Transverse colon (tissue), 4 donors: ENCODE data around the gene GABRR2. TPM values are rescaled to one million over a fixed set of nuclear protein-coding genes. Genes with fewer than 3 reads are reported as not detected.

Source experiments
- DNase-seq: peaks from one replicate; pipeline ENCODE4 v3.0.0-alpha.2; 2019
- H3K27ac ChIP-seq, 4 donors: fragments of 200-600 bp; sonication (generic); 2 replicates each; pipeline ENCODE4 v1.5.1; 2016 to 2018; ENCODE audit warnings: inconsistent platforms in 4 of 4
- H3K27me3 ChIP-seq: fragments of 200-600 bp; sonication (generic); 2 replicates; pipeline ENCODE4 v1.5.1; 2017; ENCODE audit warnings: inconsistent platforms
- H3K36me3 ChIP-seq, 4 donors: fragments of 200-600 bp; sonication (generic); 2 replicates each; pipeline ENCODE4 v1.5.1; 2017 to 2019; ENCODE audit warnings: inconsistent platforms in 4 of 4
- H3K4me1 ChIP-seq, 4 donors: fragments of 200-600 bp; sonication (generic); 2 replicates each; pipeline ENCODE4 v1.5.1; 2017 to 2020; ENCODE audit warnings: inconsistent platforms in 4 of 4
- H3K4me3 ChIP-seq, 4 donors: fragments of 200-600 bp; sonication (generic); 1 replicate in 1 of 4; 2 replicates in 3 of 4; pipeline versions ENCODE4 v1.5.1 to v1.6.1; 2017 to 2019; ENCODE audit warnings: inconsistent platforms in 4 of 4
- H3K9me3 ChIP-seq, 2 donors: fragments of 200-600 bp; sonication (generic); 2 replicates each; pipeline ENCODE4 v1.5.1; 2017 to 2019; ENCODE audit warnings: inconsistent platforms in 2 of 2
- EP300 ChIP-seq: sonication (generic); formaldehyde crosslinking; IDR thresholded peaks from one replicate; pipeline ENCODE4 v1.6.1; 2017; ENCODE audit warnings: antibody characterized with exemption, low read depth
- POLR2A ChIP-seq: fragments of 450-650 bp; IDR thresholded peaks from one replicate; pipeline ENCODE4 v1.6.1; 2016; ENCODE audit warnings: antibody characterized with exemption, mild to moderate bottlenecking, moderate library complexity
- POLR2AphosphoS5 ChIP-seq, 3 donors: sonication (generic); formaldehyde crosslinking; IDR thresholded peaks; one replicate each; pipeline ENCODE4 v1.6.1; 2016; ENCODE audit warnings: antibody characterized with exemption in 3 of 3
- WGBS, 2 donors: methylation state at CpG; one replicate each; pipeline ENCODE4 v1.1.5; 2018; ENCODE audit warnings: low coverage in 1 of 2; 5-methylcytosine and 5-hydroxymethylcytosine counted together
- in situ Hi-C, 4 donors: fragments of 200-750 bp; cut with MboI; loops; one replicate each; pipeline versions ENCODE4 v1.15.0 to v1.15.1; 2017; ENCODE audit warnings: low sequenced_read_pairs in 3 of 4, low pct_ligation_motif_present in 1 of 4, low pct_unique_long_range_greater_than_20kb in 1 of 4
- intact Hi-C: fragments of 100-400 bp; cut with DNase I; formaldehyde crosslinking; loops from one replicate; pipeline ENCODE4 v1.15.1; 2023; ENCODE audit warnings: low total_unique reads
- total RNA-seq, 4 donors: library from RNA; depleted of rRNA; stranded (reverse); fragments of >200 nt; gene quantifications; one replicate each; pipeline ENCODE4 v1.1.0, GENCODE V29; 2016
- TF ChIP-seq, protein P1 (sequence below), 5 experiments: fragments of 200-600 bp in 3 of 5; fragments of 450-650 bp in 2 of 5; sonication (generic) in 3 of 5; IDR thresholded peaks; 1 replicate in 2 of 5; 2 replicates in 3 of 5; pipeline ENCODE4 v1.5.1; 2016 to 2017; ENCODE audit warnings: antibody characterized with exemption in 5 of 5, inconsistent platforms in 3 of 5, mild to moderate bottlenecking in 2 of 5, moderate library complexity in 1 of 5

Gene GABRR2
- total RNA-seq, result 1 to 10 TPM in 3 of 4 donors, not detected in 1; 1.1 to 4.3 (median 1.2) TPM

DNA sequence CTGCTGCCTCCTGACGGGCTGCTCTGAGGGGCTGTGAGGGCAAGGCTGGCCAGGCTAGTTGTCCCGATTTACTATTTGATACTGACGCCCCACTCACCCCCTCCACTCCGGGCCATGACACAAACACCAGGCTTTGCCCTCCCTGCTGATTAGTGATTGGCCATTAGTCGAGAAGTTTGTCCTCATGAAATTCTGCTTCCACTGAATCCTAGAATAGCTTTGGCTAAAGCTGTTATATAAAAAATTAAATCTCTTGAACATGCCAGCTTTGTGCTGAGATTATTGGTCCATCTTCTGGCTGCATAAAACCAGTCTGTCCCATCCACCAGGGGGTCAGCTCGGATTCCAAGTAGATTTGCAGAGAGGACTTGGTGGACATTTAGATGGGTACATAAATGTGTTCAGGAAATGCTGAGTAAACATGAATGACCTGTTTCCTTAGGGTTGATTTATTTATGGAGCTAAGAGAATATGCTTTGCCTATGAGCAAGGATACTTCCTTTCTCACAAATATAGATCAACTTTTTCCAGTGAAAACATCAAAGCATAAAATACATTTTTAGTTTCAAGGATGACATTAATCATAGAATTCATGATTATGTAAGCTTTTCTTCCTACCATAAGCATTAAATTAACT is at the start of gene GABRR2:
Gene GABRR2 (minus strand): TSS at position 51 of the 637 bp plus-strand sequence. CDS start 134 bp downstream, outside the sequence.
- no peaks in the 10 kb centered on the region for H3K27me3 ChIP-seq
- H3K9me3 ChIP-seq, result no peaks in the 10 kb centered on the region
- no peak within 1 kb of the TSS for H3K4me3 ChIP-seq
- TF ChIP-seq, protein P1, sequence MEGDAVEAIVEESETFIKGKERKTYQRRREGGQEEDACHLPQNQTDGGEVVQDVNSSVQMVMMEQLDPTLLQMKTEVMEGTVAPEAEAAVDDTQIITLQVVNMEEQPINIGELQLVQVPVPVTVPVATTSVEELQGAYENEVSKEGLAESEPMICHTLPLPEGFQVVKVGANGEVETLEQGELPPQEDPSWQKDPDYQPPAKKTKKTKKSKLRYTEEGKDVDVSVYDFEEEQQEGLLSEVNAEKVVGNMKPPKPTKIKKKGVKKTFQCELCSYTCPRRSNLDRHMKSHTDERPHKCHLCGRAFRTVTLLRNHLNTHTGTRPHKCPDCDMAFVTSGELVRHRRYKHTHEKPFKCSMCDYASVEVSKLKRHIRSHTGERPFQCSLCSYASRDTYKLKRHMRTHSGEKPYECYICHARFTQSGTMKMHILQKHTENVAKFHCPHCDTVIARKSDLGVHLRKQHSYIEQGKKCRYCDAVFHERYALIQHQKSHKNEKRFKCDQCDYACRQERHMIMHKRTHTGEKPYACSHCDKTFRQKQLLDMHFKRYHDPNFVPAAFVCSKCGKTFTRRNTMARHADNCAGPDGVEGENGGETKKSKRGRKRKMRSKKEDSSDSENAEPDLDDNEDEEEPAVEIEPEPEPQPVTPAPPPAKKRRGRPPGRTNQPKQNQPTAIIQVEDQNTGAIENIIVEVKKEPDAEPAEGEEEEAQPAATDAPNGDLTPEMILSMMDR (IDR thresholded peaks at IDR 0.05), result no peak
- peaks cover 13 to 30% (median 17%) of the 10 kb centered on the region in 4 donors for H3K4me1 ChIP-seq
- in situ Hi-C loops, result no loop called here
- no peak for DNase-seq
- intact Hi-C loops, result no loop called here
- H3K36me3 ChIP-seq, result no peaks in the 10 kb centered on the region
- H3K27ac ChIP-seq, result no peak within 1 kb of the TSS
- 89 to 90% methylated on average over 2 to 6 of the region's 6 CpGs for WGBS, 2 donors

DNA sequence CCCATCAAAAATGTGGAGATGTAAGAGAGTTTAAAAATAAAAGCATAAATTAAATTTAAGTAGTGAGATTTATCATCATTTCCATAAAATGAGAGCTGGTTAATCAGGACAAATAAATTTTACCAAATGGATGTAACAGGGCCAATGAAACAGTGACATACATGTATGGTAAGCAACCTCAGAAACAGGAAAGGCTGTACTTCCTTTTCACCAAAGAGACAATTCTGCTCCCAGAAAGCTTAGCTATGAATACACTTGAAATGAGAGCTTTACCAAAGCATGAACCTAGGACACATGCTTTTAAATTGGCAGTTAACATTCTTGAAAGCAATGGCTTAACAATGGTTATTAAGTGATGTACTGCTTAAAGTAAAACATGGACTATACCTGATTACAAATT is 49.5 kb upstream of the GABRR2 start:
- Histone ChIP-seq H3K9me3 (no peaks in the 10 kb centered on the region), H3K4me3 (no peak overlapping the region), H3K27me3 (no peaks in the 10 kb centered on the region), H3K27ac (no peak overlapping the region), H3K36me3 (no peaks in the 10 kb centered on the region), H3K4me1 (peaks cover 0 to 11% (median 7%) of the 10 kb centered on the region in 4 donors)
- DNase-seq, result no peak
- TF ChIP-seq EP300 (no peak), POLR2A (no peak), POLR2AphosphoS5 (IDR thresholded peaks at IDR 0.05) (no peak)
- TF ChIP-seq, protein P1 (IDR thresholded peaks at IDR 0.05), result no peak
- in situ Hi-C loops (loop anchor here in 2 of 4 donors (25.0 kb wide), 2 partner anchors 252 to 377 kb away; partner anchors contain the start of gene SRSF12 (in 1 of the 2)), intact Hi-C loops (no loop called here)

DNA sequence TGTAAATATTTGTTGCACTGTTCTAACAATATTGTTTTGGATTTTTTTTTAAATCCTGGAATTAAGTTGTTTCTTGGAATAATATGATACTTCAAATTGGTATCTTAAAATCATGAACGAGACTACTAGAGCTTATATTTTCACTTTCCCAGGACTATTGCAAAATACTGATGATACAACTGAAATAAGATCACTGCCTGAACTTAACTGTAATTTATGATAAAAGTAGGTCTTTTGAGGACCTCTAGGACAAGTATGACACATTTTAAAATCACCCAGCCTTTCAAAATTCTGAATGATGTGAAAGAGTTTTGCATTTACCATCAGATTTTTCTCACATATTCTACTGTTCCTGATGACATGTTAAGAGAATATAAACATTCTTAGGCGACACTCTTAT is 46.1 kb upstream of the GABRR2 start:
- no peaks in the 10 kb centered on the region for H3K4me1 ChIP-seq

DNA sequence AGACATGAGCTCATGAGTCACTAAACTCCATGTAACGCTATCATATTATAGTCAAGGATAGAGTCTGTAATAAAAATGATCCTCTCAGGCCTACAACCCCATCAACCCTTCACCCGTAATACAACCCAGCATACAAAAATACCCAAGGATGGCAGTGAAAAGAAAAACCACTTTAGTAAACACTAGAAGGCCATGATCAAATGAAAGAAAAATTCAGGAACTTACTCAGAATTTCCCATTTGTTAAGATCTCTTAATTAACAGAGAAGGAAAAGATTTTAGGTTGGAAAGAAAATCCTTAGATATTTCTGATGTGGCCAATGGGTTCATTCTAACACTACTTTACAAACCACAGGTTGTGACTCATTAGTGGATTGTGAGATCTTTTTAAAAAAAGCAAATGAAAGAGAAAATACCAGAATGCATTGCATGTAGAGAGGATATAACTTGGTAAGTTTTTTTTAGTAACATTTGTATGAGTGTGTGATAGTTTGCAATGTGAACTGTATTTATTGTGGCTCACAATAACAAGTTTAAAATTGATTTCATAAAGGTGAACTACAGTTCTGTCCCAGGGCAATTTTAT is 45.4 kb upstream of the GABRR2 start:
- intact Hi-C loops, result no loop called here
- in situ Hi-C loops, result loop anchor here in 2 of 4 donors (25.0 kb wide), 2 partner anchors 248 to 373 kb away; partner anchors contain the start of gene SRSF12 (in 1 of the 2)
- 93 to 95% methylated on average over 2 of the region's 2 CpGs for WGBS, 2 donors

More for the DNA sequence above, 46.1 kb upstream of the GABRR2 start:
- intact Hi-C loops, result no loop called here
- Histone ChIP-seq H3K4me3 (no peak overlapping the region), H3K27me3 (no peaks in the 10 kb centered on the region), H3K9me3 (no peaks in the 10 kb centered on the region), H3K27ac (no peak overlapping the region), H3K36me3 (no peaks in the 10 kb centered on the region)
- TF ChIP-seq POLR2AphosphoS5 (IDR thresholded peaks at IDR 0.05) (no peak), POLR2A (no peak), EP300 (no peak)
- TF ChIP-seq, protein P1 (IDR thresholded peaks at IDR 0.05), result no peak
- WGBS, 2 donors, result 73 to 81% methylated on average over 2 of the region's 2 CpGs
- DNase-seq, result no peak
- in situ Hi-C loops, result loop anchor here in 2 of 4 donors (25.0 kb wide), 2 partner anchors 249 to 374 kb away; partner anchors contain the start of gene SRSF12 (in 1 of the 2)

More for the DNA sequence above, 45.4 kb upstream of the GABRR2 start:
- DNase-seq, result no peak
- Histone ChIP-seq H3K27me3 (no peaks in the 10 kb centered on the region), H3K27ac (no peak overlapping the region), H3K4me3 (no peak overlapping the region), H3K36me3 (no peaks in the 10 kb centered on the region), H3K9me3 (no peaks in the 10 kb centered on the region), H3K4me1 (no peaks in the 10 kb centered on the region)
- TF ChIP-seq POLR2A (no peak), POLR2AphosphoS5 (IDR thresholded peaks at IDR 0.05) (no peak)
- TF ChIP-seq, protein P1 (IDR thresholded peaks at IDR 0.05), result no peak
